ENCODE data around the gene CCDC69.

Gene CCDC69

DNA sequence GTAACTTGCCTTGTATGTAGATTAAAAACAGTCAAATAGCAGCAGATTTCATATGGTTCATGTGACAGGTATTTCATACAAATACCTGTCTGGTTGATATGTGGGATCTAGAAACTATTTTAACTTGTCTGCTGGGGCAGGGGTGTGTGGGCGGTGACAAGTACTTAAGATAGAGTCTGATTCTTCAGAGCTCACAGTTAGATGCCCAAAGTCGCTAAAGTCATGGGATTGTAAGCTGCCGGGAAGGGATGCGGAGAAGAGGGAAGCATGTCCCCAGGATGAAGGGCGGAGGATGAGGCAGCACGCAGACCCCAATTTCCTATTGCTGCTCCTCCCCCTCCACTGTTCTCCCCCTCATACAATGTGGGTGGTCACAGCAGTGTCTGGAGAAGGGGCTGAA, 79.6 kb downstream of the CCDC69 start:
- no peak overlapping the region for H3K4me3 ChIP-seq (ENCODE audit: low read depth, low read length)
- TF ChIP-seq, protein P1, sequence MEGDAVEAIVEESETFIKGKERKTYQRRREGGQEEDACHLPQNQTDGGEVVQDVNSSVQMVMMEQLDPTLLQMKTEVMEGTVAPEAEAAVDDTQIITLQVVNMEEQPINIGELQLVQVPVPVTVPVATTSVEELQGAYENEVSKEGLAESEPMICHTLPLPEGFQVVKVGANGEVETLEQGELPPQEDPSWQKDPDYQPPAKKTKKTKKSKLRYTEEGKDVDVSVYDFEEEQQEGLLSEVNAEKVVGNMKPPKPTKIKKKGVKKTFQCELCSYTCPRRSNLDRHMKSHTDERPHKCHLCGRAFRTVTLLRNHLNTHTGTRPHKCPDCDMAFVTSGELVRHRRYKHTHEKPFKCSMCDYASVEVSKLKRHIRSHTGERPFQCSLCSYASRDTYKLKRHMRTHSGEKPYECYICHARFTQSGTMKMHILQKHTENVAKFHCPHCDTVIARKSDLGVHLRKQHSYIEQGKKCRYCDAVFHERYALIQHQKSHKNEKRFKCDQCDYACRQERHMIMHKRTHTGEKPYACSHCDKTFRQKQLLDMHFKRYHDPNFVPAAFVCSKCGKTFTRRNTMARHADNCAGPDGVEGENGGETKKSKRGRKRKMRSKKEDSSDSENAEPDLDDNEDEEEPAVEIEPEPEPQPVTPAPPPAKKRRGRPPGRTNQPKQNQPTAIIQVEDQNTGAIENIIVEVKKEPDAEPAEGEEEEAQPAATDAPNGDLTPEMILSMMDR (IDR thresholded peaks at IDR 0.05; ENCODE audit: borderline replicate concordance, insufficient read depth, low read depth, low read length) = no peak

DNA sequence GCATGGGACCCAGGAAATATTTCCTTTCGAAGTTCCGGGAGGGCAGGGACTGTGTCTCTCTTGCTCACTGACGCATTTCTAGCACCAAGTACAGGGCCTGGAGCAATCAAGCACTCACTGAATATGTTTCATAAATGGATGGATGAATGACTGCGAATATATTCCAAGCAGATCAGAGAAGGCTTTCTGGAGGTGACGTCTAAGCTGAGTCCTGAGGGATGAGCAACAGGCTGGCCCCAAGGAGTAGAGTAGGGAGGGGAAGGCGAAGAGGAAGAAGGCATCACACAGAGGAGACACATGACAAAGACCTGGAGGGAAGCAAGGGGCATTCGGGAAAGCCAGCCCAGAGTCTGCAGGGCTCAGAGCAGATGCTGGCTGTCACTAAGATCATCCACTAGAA, 80.2 kb downstream of the CCDC69 start:
- TF ChIP-seq, protein P1 (IDR thresholded peaks at IDR 0.05; ENCODE audit: borderline replicate concordance, insufficient read depth, low read depth, low read length) = no peak

DNA sequence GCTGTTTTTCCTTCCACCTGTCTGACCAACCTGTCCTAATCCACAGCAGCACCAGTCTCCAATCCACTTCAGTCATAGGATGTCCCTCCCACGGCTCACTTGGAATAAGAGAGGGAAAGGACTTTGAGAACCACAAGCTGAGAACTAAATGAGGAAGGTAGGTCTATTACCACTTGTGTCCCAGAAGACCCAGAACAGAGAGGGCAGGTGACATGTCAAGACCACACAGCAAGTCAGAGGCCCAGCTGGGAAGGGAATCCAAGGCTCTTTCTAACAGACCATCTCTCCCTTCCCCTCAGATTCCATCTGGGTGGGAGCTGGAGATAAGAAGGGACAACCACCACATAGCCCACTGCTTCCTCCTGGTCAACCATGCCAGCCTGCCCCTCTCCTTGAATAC, 81.0 kb downstream of the CCDC69 start:
- TF ChIP-seq, protein P1 (IDR thresholded peaks at IDR 0.05; ENCODE audit: borderline replicate concordance, insufficient read depth, low read depth, low read length) = no peak
- no peak overlapping the region for H3K4me3 ChIP-seq (ENCODE audit: low read depth, low read length)

More for the DNA sequence above, 80.2 kb downstream of the CCDC69 start:
- no peak overlapping the region for H3K4me3 ChIP-seq (ENCODE audit: low read depth, low read length)

DNA sequence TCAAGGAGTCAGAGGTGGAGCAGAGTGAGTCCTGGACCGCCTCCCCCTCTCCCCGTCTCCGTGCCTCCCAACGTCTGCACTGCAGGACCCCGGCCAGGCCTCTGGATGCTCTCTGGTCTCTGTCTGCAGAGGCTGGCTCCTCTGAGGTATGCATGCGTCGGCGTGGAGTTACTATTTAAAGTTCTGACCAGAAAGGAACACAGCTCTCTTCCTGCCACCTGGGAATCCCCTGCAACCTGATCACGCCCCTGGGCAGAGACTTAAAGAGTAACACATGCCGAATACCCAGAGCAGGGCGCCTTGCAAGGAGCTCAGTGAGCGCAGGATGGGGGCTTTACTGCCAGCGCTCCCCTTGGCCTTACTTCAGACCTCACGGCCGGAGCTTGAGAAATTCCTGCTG, 82.4 kb downstream of the CCDC69 start:
- TF ChIP-seq, protein P1 (IDR thresholded peaks at IDR 0.05; ENCODE audit: borderline replicate concordance, insufficient read depth, low read depth, low read length) = no peak

DNA sequence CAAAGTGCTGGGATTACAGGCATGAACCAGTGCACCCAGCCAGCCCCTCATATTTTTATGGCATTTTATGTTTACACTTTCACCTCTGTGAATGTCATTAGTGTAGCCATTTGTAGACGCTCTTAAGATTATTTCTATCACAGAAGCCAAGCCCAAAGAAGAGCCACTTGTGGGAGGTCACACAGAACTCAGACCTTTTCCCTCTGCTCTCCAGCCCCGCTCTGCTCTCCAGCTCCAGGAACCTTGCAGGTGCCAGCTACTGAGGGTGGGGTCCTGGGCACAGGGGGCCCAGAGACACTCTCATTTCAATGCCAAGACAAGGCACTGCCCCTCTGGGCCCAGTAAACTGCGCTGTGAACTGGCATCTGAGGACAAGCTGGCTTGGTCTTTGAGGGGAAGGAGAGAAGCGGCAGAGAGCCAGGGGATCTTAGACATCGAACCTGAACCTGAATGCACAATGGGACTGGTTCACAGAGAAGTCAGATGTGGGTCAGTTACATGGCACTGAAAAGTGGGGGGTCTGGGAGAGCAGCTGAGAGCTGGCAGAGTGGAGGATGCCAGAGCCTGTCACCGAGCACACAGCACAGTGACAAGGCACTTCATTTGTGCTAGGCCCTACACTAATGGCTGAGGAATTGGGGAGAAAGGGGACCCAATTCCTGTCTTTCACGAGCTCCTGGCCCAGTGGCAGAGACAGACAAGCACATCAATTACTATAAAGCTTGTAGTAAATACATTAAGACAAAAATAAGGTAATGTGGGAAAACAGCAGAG, 83.0 kb downstream of the CCDC69 start:
- peak overlapping the region; percentile 35 for H3K4me3 ChIP-seq (ENCODE audit: low read depth, low read length)
- TF ChIP-seq, protein P1 (IDR thresholded peaks at IDR 0.05; ENCODE audit: borderline replicate concordance, insufficient read depth, low read depth, low read length) = no peak

More for the DNA sequence above, 82.4 kb downstream of the CCDC69 start:
- peak overlapping the region; percentile 35 for H3K4me3 ChIP-seq (ENCODE audit: low read depth, low read length)

DNA sequence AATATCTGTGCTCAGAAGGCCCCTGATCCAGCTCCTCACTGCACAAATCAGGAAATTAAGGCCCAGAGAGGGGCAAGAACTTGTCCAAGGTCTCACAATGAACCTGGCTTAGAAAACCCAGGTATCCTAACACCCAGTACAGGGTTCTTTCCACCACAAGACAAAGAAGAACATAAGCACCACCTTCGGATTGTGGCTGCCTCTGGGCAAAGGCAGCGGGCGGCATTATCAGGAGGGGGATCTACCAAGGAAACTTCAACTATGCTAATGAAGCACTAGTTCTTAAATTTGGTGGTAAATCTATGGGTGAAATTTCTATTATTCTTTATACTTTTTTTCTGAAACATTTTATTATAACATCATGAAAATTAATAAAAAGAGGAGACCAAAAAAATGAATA, 84.2 kb downstream of the CCDC69 start:
- no peak overlapping the region for H3K4me3 ChIP-seq (ENCODE audit: low read depth, low read length)
- TF ChIP-seq, protein P1 (IDR thresholded peaks at IDR 0.05; ENCODE audit: borderline replicate concordance, insufficient read depth, low read depth, low read length) = no peak

DNA sequence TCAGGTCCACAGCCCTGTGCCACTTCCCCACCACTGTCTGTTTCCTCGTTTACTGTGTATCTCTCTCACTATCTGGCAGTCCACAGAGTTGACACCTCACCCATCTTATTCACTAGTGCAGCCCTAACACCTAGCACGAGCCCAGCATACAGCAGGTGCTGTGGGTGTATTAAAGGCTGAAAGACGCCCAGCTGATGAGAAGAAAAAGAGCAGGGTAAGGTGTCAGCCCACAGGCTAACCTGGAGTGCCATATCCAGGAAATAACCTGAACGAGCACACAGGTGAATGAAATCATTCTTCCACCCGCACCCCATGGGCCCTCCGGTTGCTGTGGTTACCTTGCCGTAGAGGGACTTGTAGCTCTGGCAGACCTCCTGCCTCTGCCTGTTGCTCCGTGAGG, 84.9 kb downstream of the CCDC69 start:
- no peak overlapping the region for H3K4me3 ChIP-seq (ENCODE audit: low read depth, low read length)
- TF ChIP-seq, protein P1 (IDR thresholded peaks at IDR 0.05; ENCODE audit: borderline replicate concordance, insufficient read depth, low read depth, low read length) = no peak

All from GM12875 (cell line).